Neural progenitor cell (in vitro differentiated cells): Measurements from ENCODE around the gene SMARCE1.

Experiments used
- EZH2 ChIP-seq: fragments of 200-600 bp; sonication (generic); IDR thresholded peaks from 2 replicates; pipeline ENCODE4 v1.6.1; 2017; ENCODE audit warnings: antibody characterized with exemption, mild to moderate bottlenecking, moderate library complexity
- TF ChIP-seq, protein P1 (sequence below): fragments of 200-600 bp; sonication (generic); IDR thresholded peaks from 2 replicates; pipeline ENCODE4 v1.5.1; 2017; ENCODE audit warnings: antibody characterized with exemption, mild to moderate bottlenecking

DNA sequence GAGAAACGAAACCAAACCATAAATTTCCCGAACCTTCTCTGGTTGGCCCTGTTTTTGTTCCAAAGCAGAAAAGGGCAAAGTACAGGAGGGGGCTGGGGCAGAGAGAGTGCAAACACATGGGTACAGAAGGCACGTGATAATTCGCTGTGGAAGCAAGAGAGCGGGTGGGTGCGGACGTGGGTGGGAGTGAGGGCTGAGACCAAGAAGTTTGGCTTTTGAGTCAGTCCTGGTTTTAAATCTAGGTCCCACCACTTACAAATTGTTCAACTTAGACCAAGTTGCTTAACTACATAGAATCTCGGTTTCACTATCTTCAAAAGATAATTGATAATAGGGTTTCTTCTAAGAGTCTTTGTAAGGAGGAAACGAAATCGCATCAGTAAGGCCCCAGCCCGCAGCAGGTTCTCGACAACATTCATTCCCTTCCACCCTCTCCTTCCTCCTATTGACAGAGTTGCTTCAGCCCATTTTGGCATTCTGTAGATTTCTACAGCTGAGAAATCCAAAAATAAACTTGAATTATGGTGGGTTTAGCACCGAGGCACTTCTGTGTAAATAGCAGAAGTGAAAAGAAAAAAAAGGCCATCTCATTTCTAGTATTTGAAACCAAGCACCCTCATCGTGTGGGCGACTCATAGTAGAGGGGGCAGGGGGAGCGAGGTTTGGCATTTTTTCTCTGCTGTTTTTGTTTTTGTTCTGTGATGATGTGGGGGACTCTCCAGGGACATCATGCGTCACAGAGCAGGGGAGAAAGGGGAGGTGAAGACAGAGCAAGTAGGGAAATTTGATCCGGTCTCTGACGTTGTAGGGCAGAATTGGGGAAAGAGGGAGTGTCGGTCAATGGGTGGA lies 48.8 kb downstream of the SMARCE1 start:
- TF ChIP-seq, protein P1, sequence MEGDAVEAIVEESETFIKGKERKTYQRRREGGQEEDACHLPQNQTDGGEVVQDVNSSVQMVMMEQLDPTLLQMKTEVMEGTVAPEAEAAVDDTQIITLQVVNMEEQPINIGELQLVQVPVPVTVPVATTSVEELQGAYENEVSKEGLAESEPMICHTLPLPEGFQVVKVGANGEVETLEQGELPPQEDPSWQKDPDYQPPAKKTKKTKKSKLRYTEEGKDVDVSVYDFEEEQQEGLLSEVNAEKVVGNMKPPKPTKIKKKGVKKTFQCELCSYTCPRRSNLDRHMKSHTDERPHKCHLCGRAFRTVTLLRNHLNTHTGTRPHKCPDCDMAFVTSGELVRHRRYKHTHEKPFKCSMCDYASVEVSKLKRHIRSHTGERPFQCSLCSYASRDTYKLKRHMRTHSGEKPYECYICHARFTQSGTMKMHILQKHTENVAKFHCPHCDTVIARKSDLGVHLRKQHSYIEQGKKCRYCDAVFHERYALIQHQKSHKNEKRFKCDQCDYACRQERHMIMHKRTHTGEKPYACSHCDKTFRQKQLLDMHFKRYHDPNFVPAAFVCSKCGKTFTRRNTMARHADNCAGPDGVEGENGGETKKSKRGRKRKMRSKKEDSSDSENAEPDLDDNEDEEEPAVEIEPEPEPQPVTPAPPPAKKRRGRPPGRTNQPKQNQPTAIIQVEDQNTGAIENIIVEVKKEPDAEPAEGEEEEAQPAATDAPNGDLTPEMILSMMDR: no peak
- no peak for TF ChIP-seq EZH2
